ENCODE data around the gene NUMB.
"Not testable (repeated sequence)": the region's sequence is repeated elsewhere in the genome, so short reads cannot be mapped to it uniquely, and the experiment has no call there.

Gene NUMB

DNA sequence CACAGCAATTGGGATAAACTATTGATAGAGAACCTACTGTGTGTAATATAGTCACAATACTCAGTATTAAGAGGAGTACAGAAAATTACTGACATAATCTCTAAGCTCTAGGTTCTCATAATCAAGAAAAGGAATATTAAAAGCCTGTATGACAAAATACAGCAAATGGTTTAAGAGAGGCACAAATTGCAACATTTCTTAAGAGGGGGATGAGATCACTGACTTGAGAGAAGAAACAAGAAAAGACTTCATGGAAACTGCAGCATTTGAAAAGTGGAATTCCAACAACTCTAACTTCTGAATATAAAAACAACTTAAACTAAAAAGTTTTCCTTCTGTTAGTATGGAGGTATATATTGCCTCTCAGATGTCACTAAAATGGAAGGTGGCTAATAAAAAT is 89.7 kb downstream of the NUMB start:
- TF ChIP-seq, protein P1, sequence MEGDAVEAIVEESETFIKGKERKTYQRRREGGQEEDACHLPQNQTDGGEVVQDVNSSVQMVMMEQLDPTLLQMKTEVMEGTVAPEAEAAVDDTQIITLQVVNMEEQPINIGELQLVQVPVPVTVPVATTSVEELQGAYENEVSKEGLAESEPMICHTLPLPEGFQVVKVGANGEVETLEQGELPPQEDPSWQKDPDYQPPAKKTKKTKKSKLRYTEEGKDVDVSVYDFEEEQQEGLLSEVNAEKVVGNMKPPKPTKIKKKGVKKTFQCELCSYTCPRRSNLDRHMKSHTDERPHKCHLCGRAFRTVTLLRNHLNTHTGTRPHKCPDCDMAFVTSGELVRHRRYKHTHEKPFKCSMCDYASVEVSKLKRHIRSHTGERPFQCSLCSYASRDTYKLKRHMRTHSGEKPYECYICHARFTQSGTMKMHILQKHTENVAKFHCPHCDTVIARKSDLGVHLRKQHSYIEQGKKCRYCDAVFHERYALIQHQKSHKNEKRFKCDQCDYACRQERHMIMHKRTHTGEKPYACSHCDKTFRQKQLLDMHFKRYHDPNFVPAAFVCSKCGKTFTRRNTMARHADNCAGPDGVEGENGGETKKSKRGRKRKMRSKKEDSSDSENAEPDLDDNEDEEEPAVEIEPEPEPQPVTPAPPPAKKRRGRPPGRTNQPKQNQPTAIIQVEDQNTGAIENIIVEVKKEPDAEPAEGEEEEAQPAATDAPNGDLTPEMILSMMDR (IDR thresholded peaks at IDR 0.05; ENCODE audit: borderline replicate concordance, insufficient read depth, low read depth, low read length): no peak
- H3K4me3 ChIP-seq (ENCODE audit: low read depth, low read length): no peak overlapping the region

DNA sequence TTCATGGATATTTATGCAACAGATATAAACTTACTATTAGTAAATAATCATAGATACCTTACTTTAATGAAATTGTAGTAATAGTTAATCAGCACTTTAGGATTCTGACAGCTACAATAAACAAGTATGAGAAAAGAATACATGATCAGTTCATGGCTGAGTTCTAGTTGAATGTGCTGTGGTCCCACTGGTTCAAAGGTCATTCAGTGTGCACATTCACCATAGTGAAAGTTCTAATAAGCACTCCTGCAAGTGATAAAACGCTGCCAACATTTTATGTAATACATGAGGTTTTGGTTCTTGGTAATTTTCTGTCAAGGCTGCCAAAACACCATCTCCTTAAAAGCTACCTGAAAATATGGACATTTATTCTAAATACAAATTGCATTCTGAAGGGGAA is 92.6 kb downstream of the NUMB start:
- H3K4me3 ChIP-seq (ENCODE audit: low read depth, low read length): no peak overlapping the region
- TF ChIP-seq, protein P1 (IDR thresholded peaks at IDR 0.05; ENCODE audit: borderline replicate concordance, insufficient read depth, low read depth, low read length): no peak

DNA sequence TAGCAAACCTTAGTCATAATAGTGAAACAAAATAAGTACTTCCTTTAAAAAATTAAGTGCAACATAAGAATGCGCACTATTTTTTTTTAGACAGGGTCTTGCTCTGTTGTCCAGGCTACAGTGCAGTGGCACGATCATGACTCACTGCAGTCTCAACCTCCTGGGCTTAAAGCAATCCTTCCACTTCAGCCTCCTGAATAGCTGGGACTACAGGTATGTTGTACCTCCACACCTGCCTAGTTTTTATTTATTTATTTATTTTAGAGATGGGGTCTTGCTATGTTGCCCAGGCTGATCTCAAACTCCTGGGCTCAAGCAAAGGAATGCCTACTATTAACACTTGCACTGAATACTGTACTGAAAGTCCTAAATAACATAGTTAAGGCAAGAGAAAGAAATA is 93.8 kb downstream of the NUMB start:
- TF ChIP-seq, protein P1 (IDR thresholded peaks at IDR 0.05; ENCODE audit: borderline replicate concordance, insufficient read depth, low read depth, low read length): no peak
- no peak overlapping the region for H3K4me3 ChIP-seq (ENCODE audit: low read depth, low read length)

DNA sequence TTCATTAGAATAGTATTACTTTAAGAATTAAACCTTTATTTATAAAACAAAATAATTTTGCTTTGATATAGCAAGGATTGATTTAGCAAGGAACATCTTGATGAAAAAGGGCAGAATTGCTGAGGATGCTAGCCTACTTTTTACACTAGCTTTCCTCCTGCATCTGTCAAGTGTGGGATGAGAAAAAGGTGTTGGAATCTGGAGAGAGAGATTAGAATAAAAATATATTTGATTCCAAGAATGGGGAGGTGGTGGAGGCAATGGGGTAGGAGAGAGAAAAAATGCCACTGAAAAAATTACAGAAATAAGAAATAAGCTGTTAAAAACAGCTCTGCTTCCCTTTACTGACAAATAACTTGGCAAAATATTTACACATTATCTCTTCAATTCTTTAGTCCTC is 98.9 kb downstream of the NUMB start:
- H3K4me3 ChIP-seq (ENCODE audit: low read depth, low read length): no peak overlapping the region
- TF ChIP-seq, protein P1 (IDR thresholded peaks at IDR 0.05; ENCODE audit: borderline replicate concordance, insufficient read depth, low read depth, low read length): no peak

DNA sequence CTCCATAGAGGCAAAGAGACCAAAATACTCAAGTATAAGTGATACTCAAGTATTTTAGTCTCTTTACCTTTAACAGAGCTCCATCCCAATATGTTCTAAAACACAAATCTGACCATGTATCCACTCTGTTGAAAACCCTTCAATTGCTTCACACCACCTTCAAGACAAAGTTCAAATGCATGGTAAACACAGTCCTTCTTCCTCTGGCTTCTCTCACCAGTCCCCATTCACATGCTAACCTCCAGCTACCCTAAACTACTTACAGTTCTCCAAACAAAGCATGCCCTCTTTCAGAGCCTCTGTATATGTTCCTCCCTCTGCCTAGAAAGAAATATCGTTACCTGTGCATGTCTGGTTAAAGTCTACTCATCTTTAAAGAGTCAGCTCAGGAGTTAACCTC is 100.2 kb downstream of the NUMB start:
- TF ChIP-seq, protein P1 (IDR thresholded peaks at IDR 0.05; ENCODE audit: borderline replicate concordance, insufficient read depth, low read depth, low read length): no peak
- H3K4me3 ChIP-seq (ENCODE audit: low read depth, low read length): no peak overlapping the region

DNA sequence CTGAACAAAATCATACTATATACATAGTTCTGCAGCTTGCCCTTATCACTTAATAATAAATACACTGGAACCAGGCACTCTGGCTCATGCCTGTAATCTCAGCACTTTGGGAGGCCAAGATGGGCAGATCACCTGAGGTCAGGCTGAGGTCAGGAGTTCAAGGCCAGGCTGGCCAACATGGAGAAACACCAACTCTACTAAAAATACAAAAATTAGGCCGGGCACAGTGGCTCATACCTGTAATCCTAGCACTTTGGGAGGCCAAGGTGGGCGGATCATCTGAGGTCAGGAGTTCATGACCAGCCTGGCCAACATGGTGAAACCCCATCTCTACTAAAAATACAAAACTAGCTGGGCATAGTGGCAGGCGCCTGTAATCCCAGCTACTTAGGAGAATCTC is 109.3 kb downstream of the NUMB start:
- H3K4me3 ChIP-seq (ENCODE audit: low read depth, low read length): not testable (repeated sequence)

DNA sequence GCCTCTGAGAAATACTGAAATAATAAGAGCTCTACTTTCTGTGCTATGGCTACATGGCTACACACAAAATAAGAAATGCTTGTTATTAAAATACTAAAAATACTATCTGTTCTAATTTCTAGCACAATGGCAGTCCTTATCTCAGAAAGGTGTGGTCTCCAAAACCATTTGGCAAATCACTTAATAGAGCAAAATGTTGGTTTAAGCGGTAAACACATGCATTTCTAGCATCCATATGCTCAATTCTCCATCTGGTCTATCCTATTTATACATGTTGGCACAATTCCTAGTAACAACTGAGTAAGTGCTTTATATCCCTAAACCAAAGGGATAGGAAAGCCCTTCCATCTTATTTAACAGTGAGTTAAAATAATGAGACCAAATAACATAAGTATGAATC is 114.0 kb downstream of the NUMB start:
- H3K4me3 ChIP-seq (ENCODE audit: low read depth, low read length): no peak overlapping the region
- TF ChIP-seq, protein P1 (IDR thresholded peaks at IDR 0.05; ENCODE audit: borderline replicate concordance, insufficient read depth, low read depth, low read length): no peak

DNA sequence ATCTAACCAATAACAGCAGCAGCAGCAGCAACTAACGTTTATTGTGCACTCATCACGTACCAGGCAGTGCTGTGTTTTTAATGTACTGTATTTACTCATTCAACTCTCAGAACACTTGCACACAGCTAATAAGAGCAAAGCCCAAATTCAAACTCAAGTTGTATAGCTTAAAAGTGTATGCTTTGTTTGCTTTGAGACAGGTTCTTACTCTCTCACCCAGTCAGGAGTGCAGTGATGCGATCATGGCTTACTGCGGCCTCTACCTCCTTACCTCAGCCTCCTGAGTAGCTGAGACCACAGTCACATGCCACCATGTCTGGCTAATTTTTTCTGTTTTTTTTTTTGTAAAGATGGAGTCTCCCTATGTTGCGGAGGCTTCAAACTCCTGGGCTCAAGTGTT is 115.7 kb downstream of the NUMB start:
- TF ChIP-seq, protein P1 (IDR thresholded peaks at IDR 0.05; ENCODE audit: borderline replicate concordance, insufficient read depth, low read depth, low read length): no peak
- H3K4me3 ChIP-seq (ENCODE audit: low read depth, low read length): no peak overlapping the region
